ENCODE results near the gene DCX. TPM values are rescaled to one million over a fixed set of nuclear protein-coding genes. Genes with fewer than 3 reads are reported as not detected.

DCX gene
- total and polyA plus RNA-seq, 2 experiments from 2014 or later: 0.66 to 3.0 TPM

DNA sequence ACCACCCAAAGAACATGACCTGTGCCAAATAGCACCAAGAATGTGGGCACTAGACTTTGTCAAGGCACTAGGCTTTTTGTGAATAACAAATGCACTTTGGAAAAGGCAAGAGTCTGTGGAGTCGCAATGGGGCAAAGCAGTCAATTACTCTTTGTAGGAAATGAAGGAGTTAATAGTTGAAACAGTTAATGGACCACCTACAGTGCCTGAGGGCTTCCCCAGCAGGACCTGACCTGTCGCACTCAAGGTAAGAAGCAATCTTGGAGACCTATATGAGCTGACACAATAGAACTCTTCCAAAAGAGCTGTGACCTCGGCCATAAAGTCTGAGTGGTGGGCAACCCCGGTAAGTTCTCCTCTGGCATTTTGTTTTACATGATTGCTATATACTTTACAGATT is 92.5 kb downstream of the DCX start:
- no peak for TF ChIP-seq CTCF (conservative IDR thresholded peaks at IDR 0.05; ENCODE audit: low read depth in 2 of 2)
- TF ChIP-seq CREB1 (CRISPR knock-in tag; IDR thresholded peaks at IDR 0.05; ENCODE audit: low read depth): no peak
- no peak for TF ChIP-seq STAT1 (IDR thresholded peaks at IDR 0.05; ENCODE audit: unreplicated experiment)
- Histone ChIP-seq H3K4me1 (ENCODE audit: insufficient read depth) (no peaks in the 10 kb centered on the region), H3K4me3 (no peak overlapping the region), H3F3A (replicated peaks; ENCODE audit: low read depth) (no peaks in the 10 kb centered on the region), H4K20me1 (replicated peaks; ENCODE audit: insufficient read depth) (no peaks in the 10 kb centered on the region), H2AFZ (no peak overlapping the region), H3K4me2 (no peak overlapping the region), H3K27ac (ENCODE audit: low read depth) (no peak overlapping the region), H3K9me2 (ENCODE audit: insufficient read depth) (no peaks in the 10 kb centered on the region), H3K79me2 (replicated peaks; ENCODE audit: insufficient read depth) (no peaks in the 10 kb centered on the region), H3K36me3 (ENCODE audit: insufficient read depth) (no peaks in the 10 kb centered on the region), H3K27me3 (ENCODE audit: insufficient read depth) (no peaks in the 10 kb centered on the region)
- no peak overlapping the region for H3K27ac Mint-ChIP-seq
- no peak overlapping the region for H3K4me3 Mint-ChIP-seq
- no peak for DNase-seq (ENCODE audit: low spot score)
- no peaks in the 10 kb centered on the region for H3K4me1 Mint-ChIP-seq
- ATAC-seq: no peak
- peaks cover 4% of the 10 kb centered on the region; the same call in 1 of the 3 replicates for H3K9me3 Mint-ChIP-seq
- H3K36me3 Mint-ChIP-seq (ENCODE audit: low read depth): no peaks in the 10 kb centered on the region
- H3K27me3 Mint-ChIP-seq (ENCODE audit: insufficient read depth, low read depth, poor library complexity): no peaks in the 10 kb centered on the region

- H3K79me2 ChIP-seq (replicated peaks; ENCODE audit: insufficient read depth): no peaks in the 10 kb centered on the region
Measured at GRCh38 chrX:111318901-111319300, 93.1 kb downstream of the DCX start.

More at GRCh38 chrX:111318901-111319300, 93.1 kb downstream of the DCX start:
- H3K27ac ChIP-seq (ENCODE audit: low read depth): no peak overlapping the region
- H3F3A ChIP-seq (replicated peaks; ENCODE audit: low read depth): no peaks in the 10 kb centered on the region
- H4K20me1 ChIP-seq (replicated peaks; ENCODE audit: insufficient read depth): no peaks in the 10 kb centered on the region
- H3K27me3 Mint-ChIP-seq (ENCODE audit: insufficient read depth, low read depth, poor library complexity): peaks cover 2% of the 10 kb centered on the region
- no peaks in the 10 kb centered on the region for H3K36me3 ChIP-seq (ENCODE audit: insufficient read depth)
- DNase-seq (ENCODE audit: low spot score) (no peak), ATAC-seq (no peak)
- no peak overlapping the region for H3K4me3 Mint-ChIP-seq
- H3K4me1 ChIP-seq (ENCODE audit: insufficient read depth): no peaks in the 10 kb centered on the region
- H3K4me2 ChIP-seq: no peak overlapping the region
- H3K9me3 Mint-ChIP-seq: peaks cover 4% of the 10 kb centered on the region; the same call in 1 of the 3 replicates
- no peaks in the 10 kb centered on the region for H3K9me2 ChIP-seq (ENCODE audit: insufficient read depth)
- H3K27me3 ChIP-seq (ENCODE audit: insufficient read depth): no peaks in the 10 kb centered on the region
- no peak overlapping the region for H2AFZ ChIP-seq
- H3K4me1 Mint-ChIP-seq: no peaks in the 10 kb centered on the region
- no peak for TF ChIP-seq POLR2AphosphoS5 (IDR thresholded peaks at IDR 0.05; ENCODE audit: low read depth)
- TF ChIP-seq REST (IDR thresholded peaks at IDR 0.05; ENCODE audit: unreplicated experiment): no peak
- no peak for TF ChIP-seq STAT1 (IDR thresholded peaks at IDR 0.05; ENCODE audit: unreplicated experiment)
- TF ChIP-seq CTCF (conservative IDR thresholded peaks at IDR 0.05; ENCODE audit: low read depth in 2 of 2): no peak
- TF ChIP-seq, protein P1, sequence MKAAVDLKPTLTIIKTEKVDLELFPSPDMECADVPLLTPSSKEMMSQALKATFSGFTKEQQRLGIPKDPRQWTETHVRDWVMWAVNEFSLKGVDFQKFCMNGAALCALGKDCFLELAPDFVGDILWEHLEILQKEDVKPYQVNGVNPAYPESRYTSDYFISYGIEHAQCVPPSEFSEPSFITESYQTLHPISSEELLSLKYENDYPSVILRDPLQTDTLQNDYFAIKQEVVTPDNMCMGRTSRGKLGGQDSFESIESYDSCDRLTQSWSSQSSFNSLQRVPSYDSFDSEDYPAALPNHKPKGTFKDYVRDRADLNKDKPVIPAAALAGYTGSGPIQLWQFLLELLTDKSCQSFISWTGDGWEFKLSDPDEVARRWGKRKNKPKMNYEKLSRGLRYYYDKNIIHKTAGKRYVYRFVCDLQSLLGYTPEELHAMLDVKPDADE (IDR thresholded peaks at IDR 0.05): no peak
- TF ChIP-seq CREB1 (CRISPR knock-in tag; IDR thresholded peaks at IDR 0.05; ENCODE audit: low read depth): no peak
- no peak for TF ChIP-seq JUNB (IDR thresholded peaks at IDR 0.05; ENCODE audit: unreplicated experiment)
- TF ChIP-seq EZH2phosphoT487 (IDR thresholded peaks at IDR 0.05; ENCODE audit: unreplicated experiment): no peak
- no peak for TF ChIP-seq NANOG (IDR thresholded peaks at IDR 0.05; ENCODE audit: borderline replicate concordance)
- no peak for TF ChIP-seq EZH2 (IDR thresholded peaks at IDR 0.05; ENCODE audit: low read depth, unreplicated experiment)
- no peak for TF ChIP-seq ZNF331 (CRISPR knock-in tag; IDR thresholded peaks at IDR 0.05; ENCODE audit: low read depth)
- H3K27ac Mint-ChIP-seq: no peak overlapping the region
- H3K36me3 Mint-ChIP-seq (ENCODE audit: low read depth): no peaks in the 10 kb centered on the region
- H3K4me3 ChIP-seq: no peak overlapping the region

Measured in GM23338 (cell line).